B cell (primary cell): Measurements from ENCODE around the gene TCF7L2. TPM values are rescaled to one million over a fixed set of nuclear protein-coding genes. Genes with fewer than 3 reads are reported as not detected.

Experiments
- ATAC-seq: fragments of 200-7000 bp; cut with Tn5 transposase; one replicate; pipeline ENCODE4 v1.10.0; 2021; ENCODE audit warnings: low read depth, mild to moderate bottlenecking, moderate number of reproducible peaks, moderate library complexity
- CTCF ChIA-PET: fragments of 350-600 bp; sonication (Branson Sonifier 250); formaldehyde crosslinking; loops from one replicate; lab custom pipeline; 2021; ENCODE audit warnings: antibody characterized with exemption, inconsistent platforms; lab: Charles Lee
- POLR2A ChIA-PET: fragments of 350-600 bp; sonication (Branson Sonifier 250); formaldehyde crosslinking; loops from one replicate; lab custom pipeline; 2021; ENCODE audit warnings: antibody characterized with exemption; lab: Charles Lee
- DNase-seq: peaks from one replicate; pipeline ENCODE4 v3.0.0; 2013
- H2AFZ ChIP-seq: 2 replicates; pipeline ENCODE4 v1.6.1; 2012; ENCODE audit warnings: mild to moderate bottlenecking, low read depth, low read length; ENCODE audit not compliant: insufficient read depth, poor library complexity, severe bottlenecking
- H3K27ac ChIP-seq, 2 donors: 1 replicate in 1 of 2; 2 replicates in 1 of 2; pipeline ENCODE4 v1.5.1; 2012 to 2013; ENCODE audit warnings: low read length in 2 of 2, mild to moderate bottlenecking in 2 of 2, moderate library complexity in 1 of 2
- H3K27me3 ChIP-seq, 4 experiments: fragments of 200-600 bp in 1 of 4; sonication (generic) in 1 of 4; replicated peaks in 1 of 4; 1 replicate in 2 of 4; 2 replicates in 2 of 4; pipeline versions ENCODE4 v1.6.1 to v1.7.0; 2013 to 2016; ENCODE audit warnings: low read length in 3 of 4, mild to moderate bottlenecking in 2 of 4, mixed read lengths in 1 of 4, moderate library complexity in 1 of 4; ENCODE audit not compliant: insufficient read depth in 4 of 4, control insufficient read depth in 3 of 4; ENCODE audit errors: control extremely low read depth in 1 of 4
- H3K36me3 ChIP-seq, 2 experiments: replicated peaks in 1 of 2; 1 replicate in 1 of 2; 2 replicates in 1 of 2; pipeline versions ENCODE4 v1.6.1 to v1.7.1; 2013; ENCODE audit warnings: low read length in 1 of 2; ENCODE audit not compliant: insufficient read depth in 2 of 2, control insufficient read depth in 1 of 2; ENCODE audit errors: control extremely low read depth in 1 of 2, extremely low read depth in 1 of 2
- H3K4me1 ChIP-seq, 2 donors: fragments of 200-600 bp in 1 of 2; sonication (generic) in 1 of 2; 1 replicate in 1 of 2; 2 replicates in 1 of 2; pipeline versions ENCODE4 v1.5.1 to v1.6.1; 2013 to 2017; ENCODE audit warnings: low read length in 2 of 2; ENCODE audit not compliant: control insufficient read depth in 2 of 2, insufficient read depth in 2 of 2
- H3K4me2 ChIP-seq: replicated peaks from 2 replicates; pipeline ENCODE3; 2012; ENCODE audit warnings: mild to moderate bottlenecking, low read depth, low read length; ENCODE audit not compliant: poor library complexity, severe bottlenecking
- H3K4me3 ChIP-seq, 5 experiments: fragments of 200-600 bp in 1 of 5; sonication (generic) in 1 of 5; 1 replicate in 3 of 5; 2 replicates in 2 of 5; pipeline versions ENCODE4 v1.5.1 to v1.7.0; 2011 to 2016; ENCODE audit warnings: low read length in 4 of 5, mild to moderate bottlenecking in 4 of 5, low read depth in 2 of 5, control low read depth in 1 of 5, moderate library complexity in 1 of 5; ENCODE audit not compliant: insufficient read depth in 1 of 5; ENCODE audit errors: control extremely low read depth in 1 of 5, extremely low read depth in 1 of 5
- H3K79me2 ChIP-seq: fragments of 200-600 bp; sonication (generic); one replicate; pipeline ENCODE4 v1.6.0; 2016; ENCODE audit warnings: low read length; ENCODE audit not compliant: control insufficient read depth, insufficient read depth
- H3K9ac ChIP-seq: fragments of 200-600 bp; sonication (generic); 2 replicates; pipeline ENCODE4 v1.6.1; 2017; ENCODE audit warnings: mild to moderate bottlenecking, low read length, moderate library complexity
- H3K9me3 ChIP-seq, 3 donors: one replicate each; pipeline versions ENCODE4 v1.6.1 to v1.7.1; 2013; ENCODE audit warnings: low read length in 2 of 3; ENCODE audit not compliant: control insufficient read depth in 2 of 3, insufficient read depth in 1 of 3; ENCODE audit errors: control extremely low read depth in 1 of 3
- H4K20me1 ChIP-seq: 2 replicates; pipeline ENCODE4 v1.6.0; 2012; ENCODE audit warnings: mild to moderate bottlenecking, low read length; ENCODE audit not compliant: insufficient read depth, control insufficient read depth, poor library complexity, severe bottlenecking
- H3K27ac Mint-ChIP-seq: one replicate; pipeline ENCODE4 v1.8.0; 2021; ENCODE audit warnings: mixed read lengths
- H3K27me3 Mint-ChIP-seq: one replicate; pipeline ENCODE4 v1.8.0; 2021; ENCODE audit warnings: mixed read lengths
- H3K4me1 Mint-ChIP-seq: one replicate; pipeline ENCODE4 v1.8.0; 2021; ENCODE audit warnings: mixed read lengths
- H3K4me3 Mint-ChIP-seq: one replicate; pipeline ENCODE4 v1.8.0; 2021; ENCODE audit warnings: mixed read lengths
- H3K9me3 Mint-ChIP-seq: one replicate; pipeline ENCODE4 v1.8.0; 2022; ENCODE audit warnings: mixed read lengths; ENCODE audit not compliant: insufficient read depth
- CTCF ChIP-seq: fragments of 200-600 bp; IDR thresholded peaks from one replicate; pipeline ENCODE4 v1.8.0; 2022; ENCODE audit warnings: antibody characterized with exemption, mild to moderate bottlenecking
- EZH2 ChIP-seq: IDR thresholded peaks from 2 replicates; pipeline ENCODE4 v1.6.1; 2012; ENCODE audit warnings: borderline replicate concordance, low read depth, mild to moderate bottlenecking, moderate library complexity, low read length; ENCODE audit not compliant: insufficient read depth, poor library complexity, severe bottlenecking
- WGBS: methylation state at CpG from one replicate; pipeline ENCODE4 v1.1.5; 2013; ENCODE audit warnings: missing lambda C conversion rate; ENCODE audit not compliant: insufficient coverage; 5-methylcytosine and 5-hydroxymethylcytosine counted together
- intact Hi-C: fragments of 100-400 bp; cut with micrococcal nuclease; formaldehyde crosslinking; loops from one replicate; pipeline ENCODE4 v1.10.0; 2022
- polyA plus RNA-seq: library from polyadenylated mRNA; depleted of rRNA; stranded (reverse); fragments of >200 nt; gene quantifications from 2 replicates; pipeline ENCODE4 v1.2.3, GENCODE V29; 2012
- total RNA-seq, 2 donors: library from RNA; stranded (reverse); fragments of 120-200 nt in 1 of 2; gene quantifications; 1 replicate in 1 of 2; 2 replicates in 1 of 2; pipeline versions ENCODE4 v1.2.3 to v1.2.4, GENCODE V29; 2013 to 2022

Gene TCF7L2
- total and polyA plus RNA-seq, 2 donors (not counting 1 experiment from before 2014, with no cell fraction given) = 0.48 to 1.1 TPM

- no peak for ATAC-seq
- TF ChIP-seq CTCF = no peak
- peak; percentile 58 for TF ChIP-seq EZH2
- Histone ChIP-seq H3K4me2 (peak overlapping the region; percentile 95), H3K9me3 (peaks cover 0 to 9% (median 0%) of the 10 kb centered on the region in 3 donors), H3K27ac (no peak overlapping the region), H3K4me1 (peaks cover 36 to 39% of the 10 kb centered on the region in 2 donors), H2AFZ (peak overlapping the region; percentile 52), H3K9ac (peak overlapping the region; percentile 72), H3K36me3 (no peaks in the 10 kb centered on the region), H3K4me3 (peak overlapping the region; percentile 46 to 68 (median 54)), H4K20me1 (no peaks in the 10 kb centered on the region), H3K27me3 (peaks cover 0 to 47% (median 39%) of the 10 kb centered on the region in 4 experiments), H3K79me2 (no peaks in the 10 kb centered on the region)
- DNase-seq = peak; percentile 54
- WGBS = under 1% methylated on average over 32 of the region's 65 CpGs
- intact Hi-C loops = no loop called here
- no peaks in the 10 kb centered on the region for H3K9me3 Mint-ChIP-seq
- peaks cover 65% of the 10 kb centered on the region for H3K27me3 Mint-ChIP-seq
- H3K27ac Mint-ChIP-seq = peak overlapping the region; percentile 37
- POLR2A ChIA-PET = no interaction called here
- peak overlapping the region; percentile 91 for H3K4me3 Mint-ChIP-seq
- CTCF ChIA-PET = no interaction called here
- H3K4me1 Mint-ChIP-seq = peaks cover 25% of the 10 kb centered on the region
These were observed 1.6 kb downstream of the TCF7L2 start for GRCh38 chr10:112951359-112952281.
